H1 (cell line): ENCODE data around the gene NEUROD1.

Source experiments
- ATF2 ChIP-seq: IDR thresholded peaks from 2 replicates; pipeline ENCODE4 v1.6.1; 2012; ENCODE audit warnings: low read length, inconsistent platforms
- CHD1 ChIP-seq: IDR thresholded peaks from 2 replicates; pipeline ENCODE4 v1.6.1; 2012; ENCODE audit warnings: low read depth, low read length, improper control_type of control experiment
- CHD2 ChIP-seq: IDR thresholded peaks from 2 replicates; pipeline ENCODE4 v1.6.1; 2012; ENCODE audit warnings: low read length, improper control_type of control experiment
- CTCF ChIP-seq, 3 experiments: IDR thresholded peaks; 1 replicate in 2 of 3; 2 replicates in 1 of 3; pipeline versions ENCODE4 v1.5.1 to v1.6.1; 2011; ENCODE audit warnings: low read length in 3 of 3, mild to moderate bottlenecking in 3 of 3, inconsistent platforms in 2 of 3, low read depth in 1 of 3, moderate library complexity in 1 of 3; ENCODE audit not compliant: insufficient read depth in 1 of 3; ENCODE audit errors: control extremely low read depth in 1 of 3
- EP300 ChIP-seq, 2 experiments: IDR thresholded peaks; 1 replicate in 1 of 2; 2 replicates in 1 of 2; pipeline ENCODE4 v1.6.1; 2011 to 2012; ENCODE audit warnings: low read depth in 2 of 2, low read length in 2 of 2, mild to moderate bottlenecking in 2 of 2, borderline replicate concordance in 1 of 2, inconsistent platforms in 1 of 2, moderate library complexity in 1 of 2
- EZH2 ChIP-seq: fragments of 200-600 bp; sonication (generic); IDR thresholded peaks from 2 replicates; pipeline ENCODE4 v1.7.1; 2012; ENCODE audit warnings: low read depth, mild to moderate bottlenecking, moderate library complexity, low read length, inconsistent platforms; ENCODE audit not compliant: severe bottlenecking
- JUN ChIP-seq: IDR thresholded peaks from 2 replicates; pipeline ENCODE4 v1.6.1; 2011; ENCODE audit warnings: low read depth, mild to moderate bottlenecking, improper control_type of control experiment, low read length
- POLR2A ChIP-seq, 2 experiments: IDR thresholded peaks; 1 replicate in 1 of 2; 2 replicates in 1 of 2; pipeline ENCODE4 v1.6.1; 2011; ENCODE audit warnings: low read depth in 2 of 2, low read length in 2 of 2, mild to moderate bottlenecking in 2 of 2; ENCODE audit errors: control extremely low read depth in 1 of 2
- RAD21 ChIP-seq, 2 experiments: IDR thresholded peaks in 1 of 2; conservative IDR thresholded peaks in 1 of 2; 2 replicates each; pipeline ENCODE4 v1.6.1; 2011; ENCODE audit warnings: low read depth in 2 of 2, low read length in 2 of 2, improper control_type of control experiment in 1 of 2, inconsistent platforms in 1 of 2, mild to moderate bottlenecking in 1 of 2, moderate library complexity in 1 of 2
- SP2 ChIP-seq: IDR thresholded peaks from 2 replicates; pipeline ENCODE4 v1.6.1; 2012; ENCODE audit warnings: mild to moderate bottlenecking, low read length, inconsistent platforms
- TBP ChIP-seq: IDR thresholded peaks from 2 replicates; pipeline ENCODE4 v1.6.1; 2011; ENCODE audit warnings: low read depth, low read length, improper control_type of control experiment
- TCF12 ChIP-seq: IDR thresholded peaks from 2 replicates; pipeline ENCODE4 v1.6.1; 2011; ENCODE audit warnings: low read depth, mild to moderate bottlenecking, low read length
- TF ChIP-seq, protein P1 (sequence below): IDR thresholded peaks from 2 replicates; pipeline ENCODE4 v1.6.1; 2012; ENCODE audit warnings: inconsistent platforms

- TF ChIP-seq POLR2A (IDR thresholded peaks at IDR 0.05; ENCODE audit: control extremely low read depth in 1 of 2, low read depth in 2 of 2, low read length in 2 of 2) (no peak), CHD1 (no peak), CTCF (IDR thresholded peaks at IDR 0.05; ENCODE audit: control extremely low read depth in 1 of 3, insufficient read depth in 1 of 3, low read depth in 1 of 3, low read length in 3 of 3) (no peak), TCF12 (no peak), JUN (no peak), ATF2 (no peak), TBP (no peak), SP2 (no peak), EZH2 (peak; percentile 94), CHD2 (no peak), RAD21 (IDR thresholded peaks at IDR 0.05 in 1 of 2, conservative IDR thresholded peaks at IDR 0.05 in 1 of 2; ENCODE audit: low read depth in 2 of 2, low read length in 2 of 2) (no peak), EP300 (IDR thresholded peaks at IDR 0.05; ENCODE audit: borderline replicate concordance in 1 of 2, low read depth in 2 of 2, low read length in 2 of 2) (no peak)
- TF ChIP-seq, protein P1, sequence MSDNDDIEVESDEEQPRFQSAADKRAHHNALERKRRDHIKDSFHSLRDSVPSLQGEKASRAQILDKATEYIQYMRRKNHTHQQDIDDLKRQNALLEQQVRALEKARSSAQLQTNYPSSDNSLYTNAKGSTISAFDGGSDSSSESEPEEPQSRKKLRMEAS = no peak
Observed at GRCh38 chr2:181684454-181685149, 4.3 kb upstream of the NEUROD1 start.
